ENCODE results near the gene INPP1.

The INPP1 gene

DNA sequence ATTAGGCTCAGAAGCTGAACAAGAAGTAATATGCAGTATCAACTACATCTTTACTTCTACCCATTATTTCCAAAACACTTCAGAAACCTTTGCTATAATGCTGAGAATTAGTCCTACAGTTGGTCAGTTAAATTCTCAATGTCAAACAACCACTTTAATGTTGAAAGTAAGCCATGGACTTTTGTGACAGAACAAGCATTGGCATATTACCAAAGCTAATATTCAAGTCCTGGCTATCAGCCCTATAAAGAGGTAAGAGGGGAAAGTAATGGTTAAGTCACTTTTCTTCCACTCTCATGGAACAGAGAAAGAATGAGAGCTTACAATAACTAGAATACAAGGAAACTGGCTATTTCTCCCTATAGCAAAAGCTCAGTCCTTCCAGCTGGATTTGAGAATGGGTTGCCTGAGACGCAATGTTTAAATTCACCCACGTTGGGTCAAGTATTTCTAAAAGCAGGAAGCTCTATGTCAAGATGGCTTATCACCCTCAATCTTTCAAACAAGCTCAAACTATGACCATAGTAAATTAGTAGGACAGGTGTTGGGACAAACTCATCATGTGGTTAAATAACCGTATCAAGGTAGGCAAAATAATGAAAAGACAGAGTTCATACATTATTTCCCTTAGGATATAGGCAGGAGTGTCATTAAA lies 33.3 kb downstream of the INPP1 start:
- Histone ChIP-seq H3K4me3 (ENCODE audit: insufficient read depth in 1 of 2, low read depth in 1 of 2, low read length in 2 of 2) (no peak overlapping the region), H2BK12ac (ENCODE audit: low read length in 2 of 2) (no peak overlapping the region), H3K36me3 (ENCODE audit: control insufficient read depth in 1 of 2, insufficient read depth in 2 of 2, low read depth in 1 of 2, low read length in 2 of 2) (no peaks in the 10 kb centered on the region), H3K14ac (ENCODE audit: low read length in 2 of 2) (no peak overlapping the region), H2BK5ac (ENCODE audit: low read depth, low read length, poor library complexity, severe bottlenecking) (no peak overlapping the region), H2AK5ac (ENCODE audit: low read length, severe bottlenecking) (no peak overlapping the region), H3K27me3 (ENCODE audit: control insufficient read depth in 1 of 2, insufficient read depth in 1 of 2, low read length in 2 of 2) (no peaks in the 10 kb centered on the region), H3K4me2 (ENCODE audit: low read length, poor library complexity, severe bottlenecking) (no peak overlapping the region), H3K9me3 (ENCODE audit: control insufficient read depth, low read length) (no peaks in the 10 kb centered on the region), H3K18ac (ENCODE audit: low read depth in 1 of 2, low read length in 2 of 2) (no peak overlapping the region), H3K27ac (ENCODE audit: low read length, poor library complexity, severe bottlenecking) (no peak overlapping the region), H3K4me1 (ENCODE audit: control insufficient read depth, insufficient read depth, low read depth, low read length) (no peaks in the 10 kb centered on the region), H2BK120ac (ENCODE audit: low read depth, low read length) (no peak overlapping the region), H4K91ac (ENCODE audit: low read length) (no peak overlapping the region), H2AFZ (ENCODE audit: low read depth, low read length) (no peak overlapping the region), H2BK15ac (ENCODE audit: low read depth, poor library complexity, severe bottlenecking) (no peak overlapping the region), H3K4ac (ENCODE audit: low read depth in 1 of 2, low read length in 2 of 2) (no peak overlapping the region), H3K23ac (ENCODE audit: low read length in 2 of 2) (no peak overlapping the region), H3K9ac (ENCODE audit: low read length) (no peak overlapping the region), H4K8ac (ENCODE audit: low read length) (no peak overlapping the region), H3K79me1 (replicated peaks; ENCODE audit: low read length, poor library complexity, severe bottlenecking) (no peaks in the 10 kb centered on the region)
- 88% methylated on average over 2 of the region's 3 CpGs for WGBS
- no peak for DNase-seq

DNA sequence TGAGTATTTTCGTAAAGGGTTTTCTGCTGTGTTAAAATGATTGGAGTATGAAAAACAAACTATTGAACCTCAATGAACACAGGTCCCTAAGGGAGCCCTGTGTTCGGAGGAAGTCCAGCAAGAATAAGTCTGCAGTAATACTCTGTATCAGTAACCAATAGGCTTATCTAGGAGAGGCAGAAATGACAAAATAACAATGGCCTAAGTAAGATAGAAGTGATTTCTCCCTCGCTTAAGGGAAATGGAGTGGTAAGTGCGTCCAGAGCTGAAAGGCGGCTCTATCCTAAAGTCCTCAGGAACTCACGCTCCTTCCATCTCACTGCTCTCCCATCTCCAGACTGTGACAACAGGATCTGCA lies 35.5 kb downstream of the INPP1 start:
- 98% methylated on average over 5 of the region's 6 CpGs for WGBS
- H3K4me1 ChIP-seq (ENCODE audit: control insufficient read depth, insufficient read depth, low read depth, low read length) = no peaks in the 10 kb centered on the region
- no peak overlapping the region for H3K27ac ChIP-seq (ENCODE audit: low read length, poor library complexity, severe bottlenecking)
- H2BK12ac ChIP-seq (ENCODE audit: low read length in 2 of 2) = no peak overlapping the region
- no peak overlapping the region for H2AFZ ChIP-seq (ENCODE audit: low read depth, low read length)
- no peak overlapping the region for H3K4me2 ChIP-seq (ENCODE audit: low read length, poor library complexity, severe bottlenecking)
- no peak overlapping the region for H2AK5ac ChIP-seq (ENCODE audit: low read length, severe bottlenecking)
- no peaks in the 10 kb centered on the region for H3K79me1 ChIP-seq (replicated peaks; ENCODE audit: low read length, poor library complexity, severe bottlenecking)
- no peak for DNase-seq
- H2BK5ac ChIP-seq (ENCODE audit: low read depth, low read length, poor library complexity, severe bottlenecking) = no peak overlapping the region
- H3K36me3 ChIP-seq (ENCODE audit: control insufficient read depth in 1 of 2, insufficient read depth in 2 of 2, low read depth in 1 of 2, low read length in 2 of 2) = no peaks in the 10 kb centered on the region
- no peak overlapping the region for H3K14ac ChIP-seq (ENCODE audit: low read length in 2 of 2)
- H3K23ac ChIP-seq (ENCODE audit: low read length in 2 of 2) = no peak overlapping the region
- H3K9me3 ChIP-seq (ENCODE audit: control insufficient read depth, low read length) = no peaks in the 10 kb centered on the region
- peak overlapping the region; percentile 84 for H3K9ac ChIP-seq (ENCODE audit: low read length)
- H3K4ac ChIP-seq (ENCODE audit: low read depth in 1 of 2, low read length in 2 of 2) = no peak overlapping the region
- peak overlapping the region in 1 of 2 experiments; percentile 64 for H3K4me3 ChIP-seq (ENCODE audit: insufficient read depth in 1 of 2, low read depth in 1 of 2, low read length in 2 of 2)
- H3K27me3 ChIP-seq (ENCODE audit: control insufficient read depth in 1 of 2, insufficient read depth in 1 of 2, low read length in 2 of 2) = no peaks in the 10 kb centered on the region
- H2BK120ac ChIP-seq (ENCODE audit: low read depth, low read length) = no peak overlapping the region
- H4K91ac ChIP-seq (ENCODE audit: low read length) = no peak overlapping the region
- H4K8ac ChIP-seq (ENCODE audit: low read length) = no peak overlapping the region
- no peak overlapping the region for H3K18ac ChIP-seq (ENCODE audit: low read depth in 1 of 2, low read length in 2 of 2)
- no peak overlapping the region for H2BK15ac ChIP-seq (ENCODE audit: low read depth, poor library complexity, severe bottlenecking)

DNA sequence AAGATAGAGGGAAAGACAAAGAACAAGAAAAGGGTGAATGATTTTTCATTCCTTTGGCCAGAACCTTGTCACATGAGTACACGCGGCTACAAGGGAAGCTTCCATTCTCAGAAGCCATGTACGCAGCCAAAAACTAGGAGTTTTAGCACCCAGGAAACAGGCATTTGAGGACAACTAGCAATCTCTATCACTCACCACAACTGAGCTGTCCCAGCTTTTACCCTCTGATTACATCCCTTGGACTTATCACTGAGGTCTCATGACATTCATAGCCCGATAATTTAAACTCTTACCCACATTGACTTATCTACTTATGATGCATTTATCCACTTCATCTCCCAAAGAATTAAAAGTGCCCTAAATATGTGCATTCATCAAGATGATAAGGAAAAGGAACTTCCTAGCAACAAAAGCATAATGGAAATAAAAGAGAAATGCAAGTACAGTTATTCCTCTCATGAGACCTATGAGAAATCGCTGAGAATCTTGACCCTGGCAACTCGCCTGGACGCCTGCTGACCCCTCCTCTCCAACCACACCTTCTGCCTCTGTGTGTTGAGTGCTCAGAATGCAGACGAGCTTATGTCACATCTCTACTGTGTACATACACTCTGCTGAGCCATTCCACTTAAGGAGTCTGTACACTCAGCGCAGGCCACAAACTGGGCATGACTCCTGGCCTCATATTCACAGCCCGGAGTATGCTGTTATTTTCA lies 36.0 kb downstream of the INPP1 start:
- Histone ChIP-seq H2BK12ac (ENCODE audit: low read length in 2 of 2) (no peak overlapping the region), H3K36me3 (ENCODE audit: control insufficient read depth in 1 of 2, insufficient read depth in 2 of 2, low read depth in 1 of 2, low read length in 2 of 2) (no peaks in the 10 kb centered on the region), H3K27ac (ENCODE audit: low read length, poor library complexity, severe bottlenecking) (no peak overlapping the region), H3K4me3 (ENCODE audit: insufficient read depth in 1 of 2, low read depth in 1 of 2, low read length in 2 of 2) (peak overlapping the region in 1 of 2 experiments; percentile 64), H2AK5ac (ENCODE audit: low read length, severe bottlenecking) (no peak overlapping the region), H4K8ac (ENCODE audit: low read length) (no peak overlapping the region), H3K18ac (ENCODE audit: low read depth in 1 of 2, low read length in 2 of 2) (no peak overlapping the region), H3K79me1 (replicated peaks; ENCODE audit: low read length, poor library complexity, severe bottlenecking) (no peaks in the 10 kb centered on the region), H3K4me1 (ENCODE audit: control insufficient read depth, insufficient read depth, low read depth, low read length) (no peaks in the 10 kb centered on the region), H4K91ac (ENCODE audit: low read length) (no peak overlapping the region), H3K23ac (ENCODE audit: low read length in 2 of 2) (no peak overlapping the region), H2BK5ac (ENCODE audit: low read depth, low read length, poor library complexity, severe bottlenecking) (no peak overlapping the region), H2BK120ac (ENCODE audit: low read depth, low read length) (no peak overlapping the region), H3K4ac (ENCODE audit: low read depth in 1 of 2, low read length in 2 of 2) (no peak overlapping the region), H3K9me3 (ENCODE audit: control insufficient read depth, low read length) (no peaks in the 10 kb centered on the region), H3K27me3 (ENCODE audit: control insufficient read depth in 1 of 2, insufficient read depth in 1 of 2, low read length in 2 of 2) (no peaks in the 10 kb centered on the region), H2AFZ (ENCODE audit: low read depth, low read length) (no peak overlapping the region), H3K14ac (ENCODE audit: low read length in 2 of 2) (no peak overlapping the region), H3K9ac (ENCODE audit: low read length) (peak overlapping the region; percentile 84), H3K4me2 (ENCODE audit: low read length, poor library complexity, severe bottlenecking) (no peak overlapping the region), H2BK15ac (ENCODE audit: low read depth, poor library complexity, severe bottlenecking) (no peak overlapping the region)
- 88% methylated on average over 10 of the region's 10 CpGs for WGBS
- DNase-seq = peak; percentile 11

DNA sequence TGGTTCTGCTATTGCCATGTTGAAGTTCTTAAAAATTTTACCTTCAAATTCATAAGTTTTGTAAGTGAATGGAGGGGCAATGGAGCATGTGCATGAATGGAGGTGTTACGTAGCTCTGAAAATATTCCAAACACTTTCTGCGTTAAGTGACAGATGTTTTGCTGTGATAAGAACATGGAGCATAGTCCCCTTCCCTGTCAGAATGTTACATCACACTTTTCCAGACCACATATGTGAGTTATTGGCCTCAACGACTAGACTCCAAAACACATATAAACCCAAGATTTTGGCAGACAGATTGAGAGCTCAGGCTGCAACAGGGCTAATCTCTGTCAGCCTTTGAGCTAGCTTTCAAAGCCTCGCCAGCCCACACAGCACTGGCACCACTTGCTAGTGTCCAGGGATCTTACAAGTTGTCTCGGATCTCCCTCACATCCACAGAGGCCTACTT lies 37.6 kb downstream of the INPP1 start:
- Histone ChIP-seq H3K9me3 (ENCODE audit: control insufficient read depth, low read length) (no peaks in the 10 kb centered on the region), H2AFZ (ENCODE audit: low read depth, low read length) (no peak overlapping the region), H4K91ac (ENCODE audit: low read length) (no peak overlapping the region), H3K4me2 (ENCODE audit: low read length, poor library complexity, severe bottlenecking) (no peak overlapping the region), H3K9ac (ENCODE audit: low read length) (no peak overlapping the region), H2BK15ac (ENCODE audit: low read depth, poor library complexity, severe bottlenecking) (no peak overlapping the region), H3K27ac (ENCODE audit: low read length, poor library complexity, severe bottlenecking) (no peak overlapping the region), H3K27me3 (ENCODE audit: control insufficient read depth in 1 of 2, insufficient read depth in 1 of 2, low read length in 2 of 2) (no peaks in the 10 kb centered on the region), H2AK5ac (ENCODE audit: low read length, severe bottlenecking) (no peak overlapping the region), H3K4me1 (ENCODE audit: control insufficient read depth, insufficient read depth, low read depth, low read length) (no peaks in the 10 kb centered on the region), H4K8ac (ENCODE audit: low read length) (no peak overlapping the region), H3K79me1 (replicated peaks; ENCODE audit: low read length, poor library complexity, severe bottlenecking) (no peaks in the 10 kb centered on the region), H3K14ac (ENCODE audit: low read length in 2 of 2) (no peak overlapping the region), H2BK12ac (ENCODE audit: low read length in 2 of 2) (no peak overlapping the region), H2BK5ac (ENCODE audit: low read depth, low read length, poor library complexity, severe bottlenecking) (no peak overlapping the region), H3K18ac (ENCODE audit: low read depth in 1 of 2, low read length in 2 of 2) (no peak overlapping the region), H2BK120ac (ENCODE audit: low read depth, low read length) (no peak overlapping the region), H3K36me3 (ENCODE audit: control insufficient read depth in 1 of 2, insufficient read depth in 2 of 2, low read depth in 1 of 2, low read length in 2 of 2) (no peaks in the 10 kb centered on the region), H3K4me3 (ENCODE audit: insufficient read depth in 1 of 2, low read depth in 1 of 2, low read length in 2 of 2) (no peak overlapping the region), H3K4ac (ENCODE audit: low read depth in 1 of 2, low read length in 2 of 2) (no peak overlapping the region), H3K23ac (ENCODE audit: low read length in 2 of 2) (no peak overlapping the region)
- no peak for DNase-seq
- 78% methylated on average over 3 of the region's 5 CpGs for WGBS
